ENCODE data around the gene GLCE.

The GLCE gene

GRCh38 chr15:69303337-69304181 is 143.1 kb downstream of the GLCE start:
- ChIA-PET POLR2A (interaction anchor here (1.5 kb wide), 1 partner anchor 149 kb away, joined by 5 read pairs; the partner anchor contains the start of gene RPLP1), CTCF (interaction anchor here (0.8 to 1.6 kb wide), 9 partner anchors 9 to 244 kb away, joined by 3 to 6 read pairs (median 3); no protein-coding TSS in a partner anchor)
- no peak for DNase-seq (ENCODE audit: low read depth, low spot score)
- no peak overlapping the region for H3K4me3 ChIP-seq (ENCODE audit: low read depth, low read length)
- TF ChIP-seq, protein P1, sequence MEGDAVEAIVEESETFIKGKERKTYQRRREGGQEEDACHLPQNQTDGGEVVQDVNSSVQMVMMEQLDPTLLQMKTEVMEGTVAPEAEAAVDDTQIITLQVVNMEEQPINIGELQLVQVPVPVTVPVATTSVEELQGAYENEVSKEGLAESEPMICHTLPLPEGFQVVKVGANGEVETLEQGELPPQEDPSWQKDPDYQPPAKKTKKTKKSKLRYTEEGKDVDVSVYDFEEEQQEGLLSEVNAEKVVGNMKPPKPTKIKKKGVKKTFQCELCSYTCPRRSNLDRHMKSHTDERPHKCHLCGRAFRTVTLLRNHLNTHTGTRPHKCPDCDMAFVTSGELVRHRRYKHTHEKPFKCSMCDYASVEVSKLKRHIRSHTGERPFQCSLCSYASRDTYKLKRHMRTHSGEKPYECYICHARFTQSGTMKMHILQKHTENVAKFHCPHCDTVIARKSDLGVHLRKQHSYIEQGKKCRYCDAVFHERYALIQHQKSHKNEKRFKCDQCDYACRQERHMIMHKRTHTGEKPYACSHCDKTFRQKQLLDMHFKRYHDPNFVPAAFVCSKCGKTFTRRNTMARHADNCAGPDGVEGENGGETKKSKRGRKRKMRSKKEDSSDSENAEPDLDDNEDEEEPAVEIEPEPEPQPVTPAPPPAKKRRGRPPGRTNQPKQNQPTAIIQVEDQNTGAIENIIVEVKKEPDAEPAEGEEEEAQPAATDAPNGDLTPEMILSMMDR (IDR thresholded peaks at IDR 0.05; ENCODE audit: insufficient read depth, low read length, missing control alignments), result no peak

- ChIA-PET POLR2A (interaction anchor here (1.5 kb wide), 1 partner anchor 149 kb away, joined by 5 read pairs; the partner anchor contains the start of gene RPLP1), CTCF (interaction anchor here (0.9 to 1.6 kb wide), 5 partner anchors 9 to 36 kb away, joined by 3 to 6 read pairs (median 3); no protein-coding TSS in a partner anchor)
- H3K4me3 ChIP-seq (ENCODE audit: low read depth, low read length), result no peak overlapping the region
- TF ChIP-seq, protein P1 (IDR thresholded peaks at IDR 0.05; ENCODE audit: insufficient read depth, low read length, missing control alignments), result no peak
- DNase-seq (ENCODE audit: low read depth, low spot score), result peak; percentile 65
Observed at GRCh38 chr15:69304182-69304545, 143.7 kb downstream of the GLCE start.

DNA sequence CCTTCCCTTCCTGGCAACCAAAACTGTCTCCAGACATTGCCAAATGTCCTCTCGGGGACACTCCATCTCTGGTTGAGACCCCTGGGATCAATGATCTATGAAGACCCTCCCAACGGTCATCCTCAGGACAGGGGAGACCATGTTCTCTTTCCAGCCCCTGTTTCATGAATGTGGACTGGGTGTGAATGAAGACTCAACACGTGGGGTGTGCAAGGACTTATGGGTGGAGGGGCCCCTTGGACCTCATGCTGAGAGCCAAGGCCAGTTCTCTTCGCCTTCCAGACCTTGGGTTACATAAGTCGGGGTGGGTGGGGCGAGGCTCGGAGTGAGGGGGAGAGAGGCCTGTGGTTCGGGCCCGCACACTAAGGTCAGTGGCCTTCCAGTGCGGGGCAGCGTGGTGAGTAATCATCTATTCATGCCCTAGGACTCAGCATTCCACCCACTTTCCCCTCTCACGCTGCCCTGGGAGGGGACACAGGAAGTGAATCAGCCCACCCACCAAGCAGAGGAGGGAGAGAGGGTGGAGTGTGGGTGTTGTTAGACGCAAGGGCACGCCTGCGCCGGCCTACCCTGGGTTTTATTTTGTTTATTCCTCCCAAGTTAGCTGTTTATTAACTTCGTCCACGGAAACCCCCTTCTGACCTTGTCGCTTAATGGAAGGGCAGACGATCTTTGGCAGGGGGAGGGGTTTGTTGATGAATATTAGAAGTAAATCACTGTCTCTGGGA is 144.9 kb downstream of the GLCE start:
- CTCF ChIA-PET, result interaction anchor here (0.6 kb wide), 1 partner anchor 105 kb away, joined by 3 read pairs; no protein-coding TSS in a partner anchor
- no peak overlapping the region for H3K4me3 ChIP-seq (ENCODE audit: low read depth, low read length)
- peak; percentile 36 for DNase-seq (ENCODE audit: low read depth, low spot score)
- POLR2A ChIA-PET, result no interaction called here
- TF ChIP-seq, protein P1 (IDR thresholded peaks at IDR 0.05; ENCODE audit: insufficient read depth, low read length, missing control alignments), result no peak

GRCh38 chr15:69305933-69306568 is 145.6 kb downstream of the GLCE start:
- DNase-seq (ENCODE audit: low read depth, low spot score), result no peak
- ChIA-PET POLR2A (no interaction called here), CTCF (interaction anchor here (0.6 kb wide), 1 partner anchor 104 kb away, joined by 3 read pairs; no protein-coding TSS in a partner anchor)
- TF ChIP-seq, protein P1 (IDR thresholded peaks at IDR 0.05; ENCODE audit: insufficient read depth, low read length, missing control alignments), result no peak
- H3K4me3 ChIP-seq (ENCODE audit: low read depth, low read length), result no peak overlapping the region

DNA sequence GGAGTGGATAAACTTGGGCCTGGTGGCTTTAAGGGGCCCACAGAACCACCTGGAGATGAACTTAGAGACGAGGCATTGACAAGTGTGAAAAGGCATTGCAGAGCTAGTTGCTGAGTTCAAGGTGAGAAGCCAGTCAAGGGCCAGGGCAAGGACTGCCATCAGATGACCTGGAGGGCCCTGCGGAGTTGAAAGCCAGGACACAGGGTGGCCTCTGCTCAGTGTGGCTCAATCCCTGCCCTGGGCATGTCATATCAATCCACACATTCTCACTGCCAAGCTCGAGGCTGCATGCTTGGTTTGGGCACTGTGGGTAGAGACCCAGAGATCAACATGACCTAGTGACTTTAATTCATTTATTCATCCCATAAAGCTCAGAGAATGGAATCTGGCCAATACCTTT is 147.5 kb downstream of the GLCE start:
- ChIA-PET POLR2A (no interaction called here), CTCF (no interaction called here)
- TF ChIP-seq, protein P1 (IDR thresholded peaks at IDR 0.05; ENCODE audit: insufficient read depth, low read length, missing control alignments), result no peak

More for the DNA sequence above, 147.5 kb downstream of the GLCE start:
- DNase-seq (ENCODE audit: low read depth, low spot score), result no peak
- no peak overlapping the region for H3K4me3 ChIP-seq (ENCODE audit: low read depth, low read length)

All from AG04449 (cell line).